ENCODE results near the gene PGP. TPM values are rescaled to one million over a fixed set of nuclear protein-coding genes. Genes with fewer than 3 reads are reported as not detected.

PGP gene
- total and polyA plus RNA-seq, 12 donors, result 21.1 to 48.3 (median 27.3) TPM

- WGBS, 2 donors, result 72 to 76% methylated on average over 5 of the region's 5 CpGs
- intact Hi-C loops (cut with DNase I), result loop anchor here in 1 of 10 donors (10.0 kb wide), 1 partner anchor 306 kb away; no protein-coding TSS in a partner anchor
- DNase-seq, result no peak
- Histone ChIP-seq H3K4me3 (no peak overlapping the region), H3K4me1 (peaks cover 4 to 15% (median 10%) of the 10 kb centered on the region in 9 donors), H3K9me3 (no peaks in the 10 kb centered on the region), H3K27ac (no peak overlapping the region), H3K27me3 (peaks cover 14 to 51% (median 34%) of the 10 kb centered on the region in 7 donors), H3K36me3 (no peaks in the 10 kb centered on the region)
- no peak for ATAC-seq
- no peak for TF ChIP-seq CTCF (IDR thresholded peaks at IDR 0.05)
Observed at GRCh38 chr16:2199095-2199494, 15.5 kb downstream of the PGP start.

DNA sequence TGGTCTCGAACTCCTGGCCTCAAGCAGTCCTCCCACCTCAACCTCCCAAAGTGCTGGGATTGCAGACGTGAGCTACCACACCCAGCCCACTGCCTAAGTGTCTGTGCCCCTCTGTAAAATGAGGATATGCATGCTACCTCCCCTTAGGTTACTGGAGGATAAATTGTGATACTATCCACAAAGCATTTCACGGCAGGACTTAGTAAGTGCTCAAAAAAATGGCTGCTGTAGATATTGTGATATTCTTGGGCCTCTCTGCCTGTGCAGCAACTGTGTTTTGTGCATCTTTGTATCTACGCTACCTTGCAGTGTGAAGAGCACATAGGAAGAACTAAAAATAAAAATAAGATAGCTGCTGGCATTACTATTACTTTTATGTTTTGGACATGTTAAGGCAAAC, 16.4 kb downstream of the PGP start:
- intact Hi-C loops (cut with DNase I), result loop anchor here in 1 of 10 donors (10.0 kb wide), 1 partner anchor 307 kb away; no protein-coding TSS in a partner anchor
- 62 to 68% methylated on average over 4 of the region's 4 CpGs for WGBS, 2 donors
- H3K27ac ChIP-seq, result no peak overlapping the region
- H3K4me1 ChIP-seq, result peaks cover 4 to 15% (median 10%) of the 10 kb centered on the region in 9 donors
- ATAC-seq, result no peak
- no peaks in the 10 kb centered on the region for H3K36me3 ChIP-seq
- H3K4me3 ChIP-seq, result no peak overlapping the region
- H3K27me3 ChIP-seq, result peaks cover 14 to 59% (median 39%) of the 10 kb centered on the region in 7 donors
- H3K9me3 ChIP-seq, result no peaks in the 10 kb centered on the region
- TF ChIP-seq CTCF (IDR thresholded peaks at IDR 0.05), result no peak
- DNase-seq, result no peak

DNA sequence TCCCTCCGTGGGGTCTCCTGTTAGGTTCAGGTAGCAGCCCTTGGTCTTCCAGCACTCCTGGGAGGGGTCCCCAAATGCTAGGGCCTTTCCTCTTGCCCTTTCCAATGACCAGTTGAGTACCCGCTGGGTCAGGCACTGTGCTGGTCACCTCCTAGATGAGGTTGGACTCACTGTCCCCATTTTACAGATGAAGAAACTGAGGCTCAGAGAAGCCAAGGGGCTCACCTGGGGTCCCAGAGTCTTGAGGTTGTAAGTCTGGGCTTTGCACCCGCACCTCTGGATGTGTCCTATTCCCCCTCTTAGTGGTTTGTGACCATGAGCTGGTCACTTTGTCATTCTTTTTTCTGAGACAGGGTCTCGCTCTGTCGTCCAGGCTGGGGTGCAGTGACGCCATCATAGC, 16.9 kb downstream of the PGP start:
- H3K36me3 ChIP-seq, result no peaks in the 10 kb centered on the region
- peaks cover 14 to 59% (median 39%) of the 10 kb centered on the region in 7 donors for H3K27me3 ChIP-seq
- DNase-seq, result no peak
- no peak overlapping the region for H3K27ac ChIP-seq
- no peak overlapping the region for H3K4me3 ChIP-seq
- no peak for TF ChIP-seq CTCF (IDR thresholded peaks at IDR 0.05)
- intact Hi-C loops (cut with DNase I), result loop anchor here in 1 of 10 donors (10.0 kb wide), 1 partner anchor 307 kb away; no protein-coding TSS in a partner anchor
- ATAC-seq, result no peak
- H3K4me1 ChIP-seq, result peaks cover 4 to 15% (median 10%) of the 10 kb centered on the region in 9 donors
- H3K9me3 ChIP-seq, result no peaks in the 10 kb centered on the region
- 80 to 87% methylated on average over 6 of the region's 6 CpGs for WGBS, 2 donors

GRCh38 chr16:2196981-2197511, 17.6 kb downstream of the PGP start:
- H3K27me3 ChIP-seq, result peaks cover 14 to 59% (median 39%) of the 10 kb centered on the region in 7 donors
- peak overlapping the region in 5 of 10 donors; percentile 10 to 28 (median 19) for H3K4me3 ChIP-seq
- no peak for TF ChIP-seq CTCF (IDR thresholded peaks at IDR 0.05)
- peaks cover 4 to 15% (median 10%) of the 10 kb centered on the region in 9 donors for H3K4me1 ChIP-seq
- H3K36me3 ChIP-seq, result no peaks in the 10 kb centered on the region
- WGBS, 2 donors, result 24 to 40% methylated on average over 21 to 32 of the region's 32 CpGs
- ATAC-seq, result no peak
- H3K27ac ChIP-seq, result no peak overlapping the region
- DNase-seq, result no peak
- intact Hi-C loops (cut with DNase I), result loop anchor here in 1 of 10 donors (10.0 kb wide), 1 partner anchor 308 kb away; no protein-coding TSS in a partner anchor
- no peaks in the 10 kb centered on the region for H3K9me3 ChIP-seq
